Measurements from ENCODE around the gene DOCK11.

GRCh38 chrX:118714521-118714920 is 218.9 kb downstream of the DOCK11 start:
- no peak for TF ChIP-seq CTCF (tag by site-specific recombination; IDR thresholded peaks at IDR 0.05)
- TF ChIP-seq YY1 (tag by site-specific recombination; IDR thresholded peaks at IDR 0.05), result no peak
- TF ChIP-seq PRDM10 (tag by site-specific recombination; IDR thresholded peaks at IDR 0.05), result no peak
- no peak for TF ChIP-seq HOXA7 (CRISPR knock-in tag; IDR thresholded peaks at IDR 0.05; ENCODE audit: borderline replicate concordance)

Measured in HEK293 (cell line).